ENCODE measurements around the gene MAMDC2. TPM values are rescaled to one million over a fixed set of nuclear protein-coding genes. Genes with fewer than 3 reads are reported as not detected.

MAMDC2 gene
- total RNA-seq, 1 experiment from 2014 or later = 2.7 TPM

DNA sequence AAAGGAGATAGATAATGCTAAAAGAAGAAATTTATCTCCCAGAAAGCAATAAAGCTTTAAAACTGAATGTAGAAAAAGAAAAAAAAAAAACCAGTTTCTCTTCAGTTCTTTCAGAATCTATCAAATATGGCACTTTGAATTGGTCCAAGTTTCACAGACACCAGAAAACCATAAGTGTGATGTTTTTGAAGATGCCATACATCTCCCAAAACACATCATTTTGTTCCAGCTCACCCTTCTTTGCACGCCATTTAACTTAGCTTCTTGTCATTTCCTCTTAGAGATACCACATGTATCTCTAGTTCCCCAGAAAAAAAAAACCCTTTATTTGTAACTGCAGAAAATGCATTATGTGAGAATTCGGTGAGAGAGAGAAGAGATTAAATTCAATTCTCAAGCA lies 46.1 kb upstream of the MAMDC2 start:
- Histone ChIP-seq H3K9me2 (ENCODE audit: insufficient read depth) (no peaks in the 10 kb centered on the region), H3K4me1 (replicated peaks; ENCODE audit: insufficient read depth) (no peaks in the 10 kb centered on the region), H3K36me3 (ENCODE audit: low read depth) (no peaks in the 10 kb centered on the region), H3K4me2 (no peak overlapping the region), H4K20me1 (ENCODE audit: insufficient read depth) (no peaks in the 10 kb centered on the region), H3K27ac (no peak overlapping the region), H2AFZ (no peak overlapping the region), H3K4me3 (no peak overlapping the region), H3K79me2 (ENCODE audit: low read depth) (no peaks in the 10 kb centered on the region), H3K27me3 (ENCODE audit: insufficient read depth, low read depth) (no peaks in the 10 kb centered on the region), H3K9me3 (ENCODE audit: insufficient read depth, low read depth) (no peaks in the 10 kb centered on the region), H3F3A (ENCODE audit: insufficient read depth, low read depth) (no peaks in the 10 kb centered on the region)
- BruUV-seq (replicated peaks) = no TSS peak
- POLR2A ChIA-PET (ENCODE audit: unreplicated experiment) = no interaction called here
- intact Hi-C loops (cut with micrococcal nuclease; ENCODE audit: unreplicated experiment) = no loop called here
- no peak for TF ChIP-seq EZH2 (IDR thresholded peaks at IDR 0.05; ENCODE audit: low read depth)
- TF ChIP-seq, protein P1, sequence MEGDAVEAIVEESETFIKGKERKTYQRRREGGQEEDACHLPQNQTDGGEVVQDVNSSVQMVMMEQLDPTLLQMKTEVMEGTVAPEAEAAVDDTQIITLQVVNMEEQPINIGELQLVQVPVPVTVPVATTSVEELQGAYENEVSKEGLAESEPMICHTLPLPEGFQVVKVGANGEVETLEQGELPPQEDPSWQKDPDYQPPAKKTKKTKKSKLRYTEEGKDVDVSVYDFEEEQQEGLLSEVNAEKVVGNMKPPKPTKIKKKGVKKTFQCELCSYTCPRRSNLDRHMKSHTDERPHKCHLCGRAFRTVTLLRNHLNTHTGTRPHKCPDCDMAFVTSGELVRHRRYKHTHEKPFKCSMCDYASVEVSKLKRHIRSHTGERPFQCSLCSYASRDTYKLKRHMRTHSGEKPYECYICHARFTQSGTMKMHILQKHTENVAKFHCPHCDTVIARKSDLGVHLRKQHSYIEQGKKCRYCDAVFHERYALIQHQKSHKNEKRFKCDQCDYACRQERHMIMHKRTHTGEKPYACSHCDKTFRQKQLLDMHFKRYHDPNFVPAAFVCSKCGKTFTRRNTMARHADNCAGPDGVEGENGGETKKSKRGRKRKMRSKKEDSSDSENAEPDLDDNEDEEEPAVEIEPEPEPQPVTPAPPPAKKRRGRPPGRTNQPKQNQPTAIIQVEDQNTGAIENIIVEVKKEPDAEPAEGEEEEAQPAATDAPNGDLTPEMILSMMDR (conservative IDR thresholded peaks at IDR 0.05) = no peak
- DNase-seq = no peak
- CTCF ChIA-PET = no interaction called here

DNA sequence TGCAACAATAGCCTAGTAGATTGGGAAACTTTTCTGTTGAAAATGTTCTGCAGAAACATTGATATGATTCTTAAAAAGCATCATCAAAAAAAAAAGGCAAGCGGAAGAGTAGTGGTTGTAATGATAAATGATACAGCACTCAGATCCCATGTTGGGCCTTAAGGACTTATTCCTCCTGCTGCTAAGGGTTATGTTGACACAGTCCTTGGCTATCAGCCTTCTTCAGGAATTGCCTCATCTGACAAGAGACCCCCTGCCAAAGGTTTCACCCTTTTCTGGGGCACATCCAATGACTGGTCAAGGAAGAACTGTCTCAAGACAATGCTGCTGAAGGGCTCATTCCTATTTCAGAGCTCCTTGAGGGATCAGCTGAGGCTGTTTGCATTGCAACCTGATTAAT lies 44.3 kb upstream of the MAMDC2 start:
- intact Hi-C loops (cut with micrococcal nuclease; ENCODE audit: unreplicated experiment) = no loop called here
- no peaks in the 10 kb centered on the region for H3K4me1 ChIP-seq (replicated peaks; ENCODE audit: insufficient read depth)
- H4K20me1 ChIP-seq (ENCODE audit: insufficient read depth) = no peaks in the 10 kb centered on the region; the same call in 1 of the 2 replicates
- H3K79me2 ChIP-seq (ENCODE audit: low read depth) = no peaks in the 10 kb centered on the region
- H3F3A ChIP-seq (ENCODE audit: insufficient read depth, low read depth) = no peaks in the 10 kb centered on the region
- H3K9me2 ChIP-seq (ENCODE audit: insufficient read depth) = no peaks in the 10 kb centered on the region
- H3K9me3 ChIP-seq (ENCODE audit: insufficient read depth, low read depth) = no peaks in the 10 kb centered on the region
- no peak overlapping the region for H3K4me3 ChIP-seq
- no peaks in the 10 kb centered on the region for H3K27me3 ChIP-seq (ENCODE audit: insufficient read depth, low read depth)
- no peaks in the 10 kb centered on the region for H3K36me3 ChIP-seq (ENCODE audit: low read depth)
- no peak for DNase-seq
- CTCF ChIA-PET = no interaction called here
- H2AFZ ChIP-seq = no peak overlapping the region
- no peak overlapping the region for H3K4me2 ChIP-seq
- POLR2A ChIA-PET (ENCODE audit: unreplicated experiment) = no interaction called here
- no TSS peak for BruUV-seq (replicated peaks)
- TF ChIP-seq, protein P1 (conservative IDR thresholded peaks at IDR 0.05) = no peak
- TF ChIP-seq EZH2 (IDR thresholded peaks at IDR 0.05; ENCODE audit: low read depth) = no peak
- no peak overlapping the region for H3K27ac ChIP-seq

DNA sequence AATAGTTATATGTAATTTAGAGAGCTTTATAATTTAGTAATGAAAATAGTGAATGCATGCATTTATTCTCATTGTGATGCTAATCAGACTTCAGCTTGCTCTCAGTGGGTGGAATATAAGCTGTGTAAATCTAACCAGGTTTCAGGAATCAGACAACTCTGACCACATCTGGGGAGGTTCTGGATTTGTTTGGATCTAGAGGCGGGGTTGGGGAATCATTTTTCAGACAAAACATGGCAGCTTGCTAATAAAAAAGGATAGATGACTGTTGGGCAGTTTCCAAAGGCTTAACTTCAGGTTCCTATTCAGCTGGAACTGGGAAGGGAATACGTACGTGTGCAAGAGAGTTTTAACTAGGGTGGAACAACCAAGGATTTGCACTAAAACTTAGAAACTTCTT lies 43.2 kb upstream of the MAMDC2 start:
- Histone ChIP-seq H3K9me2 (ENCODE audit: insufficient read depth) (no peaks in the 10 kb centered on the region), H2AFZ (no peak overlapping the region), H3K27ac (no peak overlapping the region), H3K9me3 (ENCODE audit: insufficient read depth, low read depth) (no peaks in the 10 kb centered on the region), H4K20me1 (ENCODE audit: insufficient read depth) (no peaks in the 10 kb centered on the region; the same call in 1 of the 2 replicates), H3K79me2 (ENCODE audit: low read depth) (no peaks in the 10 kb centered on the region), H3K27me3 (ENCODE audit: insufficient read depth, low read depth) (no peaks in the 10 kb centered on the region), H3K4me1 (replicated peaks; ENCODE audit: insufficient read depth) (no peaks in the 10 kb centered on the region), H3F3A (ENCODE audit: insufficient read depth, low read depth) (no peaks in the 10 kb centered on the region), H3K4me3 (no peak overlapping the region), H3K36me3 (ENCODE audit: low read depth) (no peaks in the 10 kb centered on the region), H3K4me2 (no peak overlapping the region)
- intact Hi-C loops (cut with micrococcal nuclease; ENCODE audit: unreplicated experiment) = no loop called here
- ChIA-PET POLR2A (ENCODE audit: unreplicated experiment) (interaction anchor here (0.6 kb wide), 1 partner anchor 283 kb away, joined by 3 read pairs; no protein-coding TSS in a partner anchor), CTCF (no interaction called here)
- no peak for DNase-seq
- BruUV-seq (replicated peaks) = no TSS peak
- no peak for TF ChIP-seq EZH2 (IDR thresholded peaks at IDR 0.05; ENCODE audit: low read depth)
- TF ChIP-seq, protein P1 (conservative IDR thresholded peaks at IDR 0.05) = no peak

All from PC-9 (cell line).